ENCODE data around the gene UBASH3A.
"Not testable (repeated sequence)": the region's sequence is repeated elsewhere in the genome, so short reads cannot be mapped to it uniquely, and the experiment has no call there.

The UBASH3A gene

DNA sequence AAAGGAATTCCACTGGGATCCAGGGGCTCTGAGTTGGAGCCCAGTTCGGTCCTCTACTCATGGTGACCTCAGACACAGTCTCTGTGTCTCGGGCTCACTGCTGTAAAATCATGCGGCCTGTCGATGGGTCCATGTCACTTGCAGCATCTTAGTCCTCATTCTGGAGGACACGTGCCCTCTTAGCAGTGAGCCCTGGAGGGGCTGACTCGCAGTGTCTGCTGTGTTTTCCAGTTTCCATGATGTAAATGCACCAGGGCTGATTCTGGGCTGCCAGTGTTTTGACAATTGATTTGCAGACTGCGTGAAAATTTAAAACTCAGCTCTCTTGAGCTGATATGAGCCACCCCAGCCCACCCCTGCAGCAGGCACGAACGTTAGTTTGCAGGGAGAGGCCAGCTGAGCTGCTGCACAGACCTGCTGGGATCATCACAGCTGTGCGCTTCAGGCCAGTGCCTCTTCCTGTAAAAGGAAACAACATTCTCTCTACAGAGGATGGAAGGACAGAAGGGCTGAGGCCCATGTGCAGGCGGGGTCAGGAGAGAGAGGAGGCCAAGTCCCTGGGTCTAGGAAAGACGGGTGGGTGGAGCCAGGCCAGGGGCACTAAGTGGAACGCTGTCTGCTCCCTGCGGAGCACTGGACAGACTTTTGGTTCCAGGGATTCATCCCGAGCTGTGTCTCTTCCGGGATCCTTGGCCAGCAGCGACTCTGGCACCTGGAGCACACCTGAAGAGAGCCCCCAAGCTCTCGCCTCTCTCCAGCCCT lies 49.7 kb downstream of the UBASH3A start:
- DNase-seq: no peak

DNA sequence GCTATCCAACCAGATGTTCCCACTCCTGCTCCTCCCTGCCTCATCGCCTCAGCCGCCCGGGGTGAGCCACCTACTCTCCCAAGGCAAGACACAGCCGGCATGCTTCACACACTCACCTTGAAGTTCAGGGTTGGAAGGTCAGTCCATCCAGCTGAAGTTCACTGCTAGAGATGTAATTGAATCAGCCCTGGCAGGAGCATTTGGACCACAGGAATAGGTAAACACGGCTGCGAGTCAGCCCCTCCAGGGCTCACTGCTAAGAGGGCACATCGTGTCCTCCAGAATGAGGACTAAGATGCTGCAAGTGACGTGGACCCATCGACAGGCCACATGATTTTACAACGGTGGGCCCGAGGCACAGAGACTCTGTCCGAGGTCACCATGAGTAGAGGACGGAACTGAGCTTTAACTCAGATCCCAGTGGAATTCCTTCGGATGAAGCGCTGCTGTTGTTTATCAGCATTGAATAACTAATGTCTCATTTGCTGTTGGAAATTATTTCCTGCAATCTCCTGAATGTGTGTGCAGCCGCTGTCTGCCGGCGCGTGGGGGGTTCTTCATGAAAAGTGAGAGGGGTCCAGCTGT lies 50.4 kb downstream of the UBASH3A start:
- no peak for DNase-seq

DNA sequence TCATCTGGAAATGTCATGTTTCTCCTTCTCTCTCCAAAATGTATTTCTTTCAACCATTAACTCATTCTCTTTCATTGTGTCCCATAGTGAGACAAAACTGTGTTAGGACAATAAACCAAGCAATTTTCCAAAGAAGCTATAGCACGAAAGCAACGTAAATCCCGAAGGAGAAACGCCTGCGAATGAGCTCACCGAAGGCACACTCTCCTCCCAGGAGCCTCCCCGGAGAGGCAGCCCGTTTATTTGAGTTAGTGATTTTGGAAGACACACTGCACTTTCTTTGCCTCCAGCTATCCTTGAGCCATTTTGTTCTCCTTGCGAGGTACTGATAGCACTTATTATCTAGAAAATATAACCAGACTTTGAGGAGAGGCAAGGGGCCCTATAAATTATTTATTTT lies 51.1 kb downstream of the UBASH3A start:
- DNase-seq: no peak

- DNase-seq: no peak
These were observed 51.5 kb downstream of the UBASH3A start for GRCh38 chr21:42455196-42455595.

DNA sequence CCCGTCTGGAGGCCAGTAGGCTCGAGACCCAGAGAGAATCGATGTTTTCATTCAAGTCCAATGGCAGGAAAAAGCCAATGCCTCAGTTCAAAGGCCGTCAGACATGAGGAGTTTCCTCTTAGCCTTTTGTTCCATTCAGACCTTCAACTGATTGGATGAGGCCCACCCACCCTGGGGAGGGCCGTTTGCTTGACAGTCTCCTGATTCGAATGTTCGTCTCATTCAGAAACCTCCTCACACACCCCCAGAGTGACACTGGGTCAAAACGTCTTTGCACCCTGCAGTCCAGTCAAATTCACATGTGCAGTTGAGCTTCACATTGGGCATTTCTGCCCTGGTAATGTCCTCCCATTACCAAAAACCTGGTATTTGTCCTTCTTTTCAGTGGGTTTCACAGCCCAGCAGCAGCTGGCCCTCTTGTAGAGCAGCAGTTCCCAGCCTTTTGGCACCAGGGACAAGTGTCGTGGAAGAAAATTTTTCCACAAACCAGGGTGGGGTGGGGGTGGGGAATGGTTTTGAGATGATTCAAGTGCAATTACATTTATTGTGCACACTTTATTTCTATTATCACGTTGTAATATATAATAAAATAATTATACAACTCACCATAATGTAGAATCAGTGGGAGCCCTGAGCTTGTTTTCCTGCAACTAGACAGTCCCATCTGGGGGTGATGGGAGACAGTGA lies 52.2 kb downstream of the UBASH3A start:
- no peak for DNase-seq

DNA sequence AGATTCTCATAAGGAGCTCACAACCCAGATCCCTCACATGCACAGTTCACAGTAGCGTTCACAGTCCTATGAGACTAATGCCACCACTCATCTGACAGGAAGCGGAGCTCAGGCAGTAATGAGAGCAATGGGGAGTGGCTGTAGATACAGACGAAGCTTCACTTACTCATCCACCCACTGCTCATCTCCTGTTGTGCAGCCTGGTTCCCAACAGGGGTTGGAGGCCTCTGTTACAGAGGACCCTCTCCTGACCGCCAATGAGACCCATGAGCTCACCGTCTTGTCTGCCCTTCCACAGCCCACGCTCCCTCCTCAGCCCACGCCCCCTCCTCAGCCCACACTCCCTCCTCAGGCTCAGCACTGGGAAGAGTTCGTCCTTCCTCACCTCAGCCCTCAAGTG lies 52.8 kb downstream of the UBASH3A start:
- DNase-seq: no peak

DNA sequence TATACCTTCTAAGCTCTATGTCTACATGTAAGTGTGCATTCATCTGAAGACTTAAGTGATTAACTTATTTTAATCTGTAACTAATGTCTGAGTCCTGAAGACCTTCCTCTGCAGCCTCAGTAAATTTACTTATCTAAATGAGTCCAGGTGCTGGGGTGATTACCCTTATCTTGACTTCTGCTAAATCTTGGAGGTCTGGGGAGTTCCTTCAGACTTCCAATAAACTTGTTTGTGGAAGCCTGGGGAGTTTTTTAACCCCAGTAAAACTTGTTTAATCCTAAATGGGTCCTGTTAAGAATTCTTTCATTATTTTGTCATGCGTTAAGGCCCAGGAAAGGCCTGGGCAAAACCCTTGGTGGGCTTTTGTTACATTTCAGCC lies 55.4 kb downstream of the UBASH3A start:
- no peak for DNase-seq

- no peak for DNase-seq
These were observed 56.0 kb downstream of the UBASH3A start for GRCh38 chr21:42459546-42460215.

- DNase-seq: no peak
These were observed 56.9 kb downstream of the UBASH3A start for GRCh38 chr21:42460391-42461184.

DNA sequence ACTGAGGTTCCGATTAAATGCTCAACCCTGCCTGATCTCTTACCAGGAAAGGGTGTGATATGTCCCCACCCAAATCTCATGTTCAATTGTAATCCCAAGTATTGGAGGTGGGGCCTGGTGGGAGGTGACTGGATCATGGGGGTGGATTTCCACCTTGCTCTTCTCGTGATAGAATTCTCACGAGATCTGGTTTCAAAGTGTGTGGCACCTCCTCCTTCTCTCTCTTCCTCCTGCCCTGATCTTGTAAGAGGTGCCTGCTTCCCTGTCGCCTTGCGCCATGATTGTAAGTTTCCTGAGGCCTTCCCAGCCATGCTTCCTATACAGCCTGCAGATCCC lies 57.5 kb downstream of the UBASH3A start:
- no peak for DNase-seq

DNA sequence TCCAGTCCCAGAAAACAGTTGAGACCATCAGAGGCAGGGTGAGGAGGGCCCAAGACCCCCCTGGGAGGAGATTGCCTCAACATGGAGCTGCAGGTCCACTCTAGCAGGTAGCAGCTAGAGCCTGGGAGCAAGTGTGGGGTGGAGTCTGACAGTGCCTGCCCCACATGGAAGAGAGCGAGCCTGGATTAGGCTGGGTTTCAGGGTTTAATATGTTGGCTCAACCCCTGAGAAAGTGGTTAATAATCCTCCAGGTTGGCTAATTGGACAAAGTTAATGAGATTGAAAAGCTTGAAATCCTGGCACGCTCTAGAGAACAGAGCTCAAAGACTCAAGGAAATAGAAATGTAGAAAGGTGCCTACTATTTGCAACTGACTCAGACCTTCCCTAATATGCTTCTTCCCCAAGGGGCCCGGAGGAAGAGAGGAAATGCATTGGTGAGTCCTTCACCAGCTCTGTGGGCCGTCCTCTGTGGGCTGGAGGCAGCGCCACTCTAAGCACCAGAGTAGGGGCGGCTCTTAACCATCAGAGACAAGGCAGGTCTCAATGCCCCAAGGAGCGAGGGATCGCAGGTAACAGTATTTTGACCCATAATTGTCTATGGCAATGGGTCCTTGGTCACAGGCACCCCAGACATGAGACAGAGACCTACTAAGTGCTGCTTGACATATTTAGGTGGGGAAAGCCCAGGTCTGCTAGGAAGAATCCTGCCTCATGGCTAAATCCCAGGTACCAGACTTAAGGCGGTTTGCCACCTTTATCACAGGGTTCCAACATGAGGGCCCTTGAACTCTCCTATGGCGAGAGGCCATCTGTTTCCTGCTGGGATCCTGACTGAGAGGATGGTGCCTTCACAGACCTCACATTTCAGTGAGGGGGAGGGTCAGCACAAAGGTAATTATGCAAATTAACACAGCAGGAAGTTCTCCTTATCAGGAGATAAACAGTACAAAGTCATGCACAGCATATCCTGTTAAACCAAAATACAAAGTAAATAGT lies 58.5 kb downstream of the UBASH3A start:
- no peak for DNase-seq

GRCh38 chr21:42463861-42464515 lies 60.3 kb downstream of the UBASH3A start:
- DNase-seq: no peak

DNA sequence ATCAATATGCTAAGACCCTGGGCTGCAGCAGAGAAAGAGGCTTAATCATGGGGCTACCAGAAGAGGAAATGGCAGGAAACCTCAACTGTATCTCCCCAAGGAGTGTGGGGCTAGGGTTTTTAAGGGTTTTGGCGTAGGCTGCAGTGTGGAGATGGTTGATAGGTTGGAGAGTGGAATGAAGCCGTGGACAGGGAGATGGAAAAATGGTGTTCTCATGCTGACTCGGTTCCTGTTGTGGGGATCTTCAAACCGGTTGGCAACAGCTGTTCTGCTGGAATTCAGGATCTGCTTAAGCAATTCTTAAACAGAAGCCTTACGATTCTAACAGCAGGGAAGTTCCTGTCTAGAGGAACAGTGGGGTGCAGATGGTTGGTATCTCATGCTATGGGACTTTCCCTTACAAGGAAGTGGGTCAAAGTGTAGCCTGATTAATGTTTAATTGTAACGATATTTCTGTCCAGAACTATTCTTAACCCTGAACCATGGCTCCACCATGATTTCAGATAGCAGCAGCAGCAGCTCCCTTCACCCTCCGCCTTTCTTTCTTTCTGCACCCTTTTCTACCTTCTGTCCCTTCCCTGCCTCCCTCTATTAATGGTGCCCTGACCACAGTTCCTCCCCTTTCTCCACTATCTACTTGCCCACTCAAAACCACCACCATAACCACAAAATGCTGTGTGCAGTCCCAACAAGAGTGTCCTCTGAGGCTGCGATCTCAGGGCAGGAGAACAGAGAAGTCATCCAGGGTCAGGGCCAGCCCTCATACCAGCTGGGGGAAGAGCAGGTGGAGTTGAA lies 61.5 kb downstream of the UBASH3A start:
- DNase-seq: no peak

GRCh38 chr21:42465803-42466127 lies 62.1 kb downstream of the UBASH3A start:
- no peak for DNase-seq

GRCh38 chr21:42466700-42467099 lies 63.0 kb downstream of the UBASH3A start:
- no peak for DNase-seq

DNA sequence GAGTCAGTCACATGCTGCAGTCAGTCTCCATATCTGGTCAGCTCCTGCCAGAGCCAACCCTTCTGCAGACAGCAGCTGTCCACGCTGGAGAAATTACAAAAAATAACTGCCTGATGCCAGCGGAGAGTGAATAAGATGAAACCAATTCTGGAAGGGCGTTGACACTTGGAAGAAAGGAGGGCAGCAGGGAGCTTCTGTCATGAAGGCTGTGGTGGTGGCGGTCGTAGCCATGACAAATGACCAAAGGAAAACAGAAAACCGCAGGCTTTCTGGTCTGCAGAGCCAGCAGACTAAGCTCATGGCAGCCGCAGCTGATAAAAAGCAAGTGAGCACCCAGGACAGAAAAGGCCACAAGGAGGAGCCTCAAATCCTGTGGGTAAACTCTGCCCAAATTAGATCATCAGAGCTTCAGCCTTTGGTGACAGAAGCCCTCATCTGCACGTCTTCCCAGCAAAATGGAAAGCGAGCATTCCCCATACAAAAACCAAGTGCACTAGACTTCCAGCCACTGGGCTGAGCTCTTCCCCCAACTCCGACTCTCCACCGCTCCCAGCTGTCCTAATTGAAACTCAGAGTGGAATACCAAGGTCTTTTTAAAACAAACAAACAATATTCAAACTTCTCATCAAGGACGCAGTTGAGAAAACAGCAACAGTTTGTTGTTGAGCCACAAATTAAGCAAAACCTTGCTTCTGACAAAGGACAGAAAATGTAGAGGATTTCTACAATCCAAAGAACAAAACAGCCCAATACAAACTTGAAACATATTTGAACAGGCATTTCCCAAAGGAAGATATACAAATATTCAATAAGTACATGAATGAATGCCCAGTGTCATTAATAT lies 63.7 kb downstream of the UBASH3A start:
- no peak for DNase-seq

GRCh38 chr21:42468491-42469131 lies 64.9 kb downstream of the UBASH3A start:
- no peak for DNase-seq

DNA sequence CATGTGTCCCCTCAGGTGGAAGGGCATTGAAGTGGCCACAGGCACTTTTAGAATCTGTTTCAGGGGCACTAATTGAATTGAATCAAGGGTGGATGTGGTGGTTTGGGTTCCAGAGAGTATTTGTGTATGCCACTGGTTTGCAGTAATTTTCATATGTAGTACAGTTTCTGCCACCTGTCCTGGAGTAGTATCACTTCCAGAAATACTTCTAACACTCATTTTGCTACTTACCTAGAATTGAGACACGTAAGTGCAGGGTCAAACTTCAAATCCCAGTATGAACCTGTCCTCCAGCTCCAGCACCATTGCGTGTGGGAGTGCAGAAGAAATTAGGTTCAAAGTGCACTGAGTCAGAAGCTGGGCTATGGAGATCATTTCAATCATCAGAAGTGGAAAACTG lies 65.6 kb downstream of the UBASH3A start:
- DNase-seq: no peak

DNA sequence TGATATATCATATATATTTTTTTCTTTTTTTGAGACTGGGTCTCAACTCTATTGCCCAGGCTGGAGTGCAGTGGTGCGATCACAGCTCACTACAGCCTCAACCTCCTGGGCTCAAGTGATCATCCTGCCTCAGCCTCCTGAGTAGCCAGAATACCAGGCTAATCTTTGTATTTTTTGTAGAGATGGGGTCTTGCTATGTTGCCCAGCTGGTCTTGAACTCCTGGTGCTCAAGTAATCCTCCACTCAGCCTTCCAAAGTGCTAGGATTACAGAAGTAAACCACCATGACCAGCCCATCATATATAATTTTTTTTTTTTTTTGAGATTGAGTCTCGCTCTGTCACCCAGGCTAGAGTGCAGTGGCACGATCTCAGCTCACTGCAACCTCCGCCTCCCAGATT lies 66.0 kb downstream of the UBASH3A start:
- not testable (repeated sequence) for DNase-seq
